Retinal pigment epithelial cell (primary cell): ENCODE results near the gene MYCBP.
"Not testable (repeated sequence)": the region's sequence is repeated elsewhere in the genome, so short reads cannot be mapped to it uniquely, and the experiment has no call there.

Experiments
- DNase-seq: peaks from one replicate; pipeline ENCODE4 v3.0.0-alpha.2; 2010; ENCODE audit warnings: low read depth
- H3K4me3 ChIP-seq: 2 replicates; pipeline ENCODE4 v1.5.1; 2011; ENCODE audit warnings: mild to moderate bottlenecking, low read length, control low read depth, moderate library complexity
- TF ChIP-seq, protein P1 (sequence below): conservative IDR thresholded peaks from 2 replicates; pipeline ENCODE4 v1.5.1; 2011; ENCODE audit warnings: low read depth, low read length, control low read depth, inconsistent platforms

MYCBP gene

GRCh38 chr1:38848071-38848470 lies 25.1 kb downstream of the MYCBP start:
- TF ChIP-seq, protein P1, sequence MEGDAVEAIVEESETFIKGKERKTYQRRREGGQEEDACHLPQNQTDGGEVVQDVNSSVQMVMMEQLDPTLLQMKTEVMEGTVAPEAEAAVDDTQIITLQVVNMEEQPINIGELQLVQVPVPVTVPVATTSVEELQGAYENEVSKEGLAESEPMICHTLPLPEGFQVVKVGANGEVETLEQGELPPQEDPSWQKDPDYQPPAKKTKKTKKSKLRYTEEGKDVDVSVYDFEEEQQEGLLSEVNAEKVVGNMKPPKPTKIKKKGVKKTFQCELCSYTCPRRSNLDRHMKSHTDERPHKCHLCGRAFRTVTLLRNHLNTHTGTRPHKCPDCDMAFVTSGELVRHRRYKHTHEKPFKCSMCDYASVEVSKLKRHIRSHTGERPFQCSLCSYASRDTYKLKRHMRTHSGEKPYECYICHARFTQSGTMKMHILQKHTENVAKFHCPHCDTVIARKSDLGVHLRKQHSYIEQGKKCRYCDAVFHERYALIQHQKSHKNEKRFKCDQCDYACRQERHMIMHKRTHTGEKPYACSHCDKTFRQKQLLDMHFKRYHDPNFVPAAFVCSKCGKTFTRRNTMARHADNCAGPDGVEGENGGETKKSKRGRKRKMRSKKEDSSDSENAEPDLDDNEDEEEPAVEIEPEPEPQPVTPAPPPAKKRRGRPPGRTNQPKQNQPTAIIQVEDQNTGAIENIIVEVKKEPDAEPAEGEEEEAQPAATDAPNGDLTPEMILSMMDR, result no peak
- no peak overlapping the region for H3K4me3 ChIP-seq
- DNase-seq, result no peak

DNA sequence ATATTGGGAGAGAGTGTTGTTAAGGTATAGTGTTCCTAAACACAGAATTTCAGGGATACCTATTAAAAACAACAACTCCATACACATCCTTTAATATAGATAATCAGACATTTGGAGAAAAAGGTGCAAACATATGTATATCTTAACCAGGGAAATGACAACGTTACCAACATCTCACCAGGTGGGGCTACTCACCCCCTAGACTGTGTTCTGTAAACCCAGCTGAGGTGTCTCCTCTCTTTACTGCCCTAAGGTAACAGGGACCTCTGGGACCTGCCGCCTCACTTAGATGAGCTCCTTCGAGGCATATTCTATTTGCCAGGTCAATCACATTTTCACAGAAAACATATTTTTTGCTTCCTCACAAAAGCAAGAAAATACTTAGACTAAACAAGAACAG lies 26.9 kb downstream of the MYCBP start:
- H3K4me3 ChIP-seq, result no peak overlapping the region
- no peak for DNase-seq
- TF ChIP-seq, protein P1, result no peak

DNA sequence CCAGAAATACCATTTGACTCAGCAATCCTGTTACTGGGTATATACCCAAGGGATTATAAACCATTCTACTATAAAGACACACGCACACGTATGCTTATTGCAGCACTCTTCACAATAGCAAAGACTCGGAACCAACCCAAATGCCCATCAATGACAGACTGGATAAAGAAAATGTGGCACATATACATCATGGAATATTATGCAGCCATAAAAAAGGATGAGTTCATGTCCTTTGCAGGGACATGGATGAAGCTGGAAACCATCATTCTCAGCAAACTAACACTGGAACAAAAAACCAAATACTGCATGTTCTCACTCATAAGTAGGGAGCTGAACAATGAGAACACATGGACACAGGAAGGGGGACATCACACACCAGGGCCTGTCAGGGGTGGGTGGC lies 28.1 kb downstream of the MYCBP start:
- DNase-seq, H3K4me3 ChIP-seq: not testable (repeated sequence)

GRCh38 chr1:38840281-38840680 lies 32.9 kb downstream of the MYCBP start:
- H3K4me3 ChIP-seq, result no peak overlapping the region
- no peak for DNase-seq
- TF ChIP-seq, protein P1, result no peak

DNA sequence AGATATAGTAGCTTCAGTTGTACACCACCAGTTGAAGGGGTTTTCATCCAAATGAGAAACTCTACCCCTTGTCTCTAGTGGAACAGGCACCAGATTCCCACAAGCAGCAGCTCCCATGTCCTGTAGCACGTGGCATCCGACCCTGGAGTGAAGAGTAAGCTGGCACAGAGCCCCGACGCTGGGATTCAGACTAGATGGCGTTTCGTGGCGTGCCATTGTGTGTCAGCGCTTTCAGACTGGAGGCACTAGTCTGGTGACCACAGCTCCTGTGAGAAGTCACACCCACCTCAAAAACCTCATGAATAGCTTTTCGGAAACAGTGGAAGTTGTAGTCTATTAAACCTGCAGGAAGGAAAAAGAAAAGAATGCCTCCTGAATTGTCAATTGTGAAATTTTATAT lies 33.8 kb downstream of the MYCBP start:
- TF ChIP-seq, protein P1, result no peak
- H3K4me3 ChIP-seq, result no peak overlapping the region
- no peak for DNase-seq

GRCh38 chr1:38836316-38836715 lies 36.8 kb downstream of the MYCBP start:
- not testable (repeated sequence) for DNase-seq, H3K4me3 ChIP-seq

DNA sequence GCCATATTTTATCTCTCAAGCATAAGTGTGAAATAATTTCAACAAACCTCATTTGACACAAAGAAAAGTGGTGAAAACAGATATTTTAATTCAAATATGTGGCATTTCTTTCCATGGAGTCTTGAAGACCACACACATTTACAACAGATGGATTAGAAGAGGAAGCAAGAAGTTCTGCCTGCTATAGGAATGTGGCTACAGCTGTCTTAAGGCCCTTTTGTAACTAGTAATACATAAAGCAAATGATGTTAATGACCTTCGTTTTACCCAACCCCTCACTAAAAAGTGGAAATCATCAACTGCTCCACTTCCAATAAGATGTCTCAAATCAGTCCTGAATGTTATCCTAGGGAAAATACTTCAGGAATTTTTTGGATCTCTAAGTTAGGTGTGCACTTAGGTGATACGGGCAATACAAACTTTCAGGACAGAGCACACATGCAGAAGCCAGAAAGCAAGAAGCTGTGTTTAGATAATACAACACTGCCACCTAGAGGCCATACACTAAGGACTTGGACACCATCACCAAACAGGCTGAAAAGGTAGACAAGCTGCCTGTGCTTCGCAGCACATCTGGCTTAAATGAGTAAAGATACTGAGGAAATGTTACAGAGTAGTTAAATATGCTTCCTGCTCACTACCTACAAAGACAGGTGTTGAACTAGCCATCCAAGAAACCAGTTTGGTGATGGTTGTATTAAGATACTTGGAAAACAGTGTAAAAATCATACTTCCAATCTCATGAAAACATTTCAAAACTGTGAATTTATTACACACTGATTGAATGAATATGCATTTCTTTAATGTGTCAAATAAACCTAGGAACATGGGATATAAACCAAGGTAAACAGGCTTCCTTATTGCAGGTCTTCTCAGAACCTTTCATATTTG lies 38.0 kb downstream of the MYCBP start:
- DNase-seq, result peak; percentile 56
- TF ChIP-seq, protein P1, result peak; percentile 75
- no peak overlapping the region for H3K4me3 ChIP-seq

DNA sequence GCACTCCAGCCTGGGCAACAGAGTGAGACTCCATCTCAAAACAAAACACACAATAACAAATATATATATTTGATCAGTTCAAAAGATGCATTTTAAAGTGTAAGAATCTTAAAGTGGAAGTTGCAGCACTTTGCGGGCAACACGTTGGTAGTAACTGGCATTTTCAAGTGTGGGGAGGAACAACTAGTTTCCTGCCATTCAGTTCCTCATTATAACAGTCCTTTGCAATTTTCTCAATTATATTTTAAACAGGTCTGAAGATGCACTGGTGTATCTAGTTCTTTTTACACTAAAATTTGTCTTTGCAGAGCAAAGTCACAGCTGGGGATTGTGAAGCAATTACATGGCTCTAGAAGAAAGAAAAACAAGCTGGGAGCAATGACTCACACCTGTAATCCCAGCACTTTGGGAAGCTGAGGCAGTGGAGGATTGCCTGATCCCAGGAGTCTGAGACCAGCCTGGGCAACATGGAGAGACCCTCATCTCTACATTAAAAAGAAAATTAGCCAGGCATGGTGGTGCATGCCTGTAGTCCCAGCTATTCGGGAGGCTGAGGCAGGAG lies 38.8 kb downstream of the MYCBP start:
- TF ChIP-seq, protein P1, result no peak
- no peak for DNase-seq
- no peak overlapping the region for H3K4me3 ChIP-seq
